Stimulated activated CD4-positive, alpha-beta T cell treated with anti-CD3 and anti-CD28 coated beads, Interleukin-4, amount 100 ng/mL, for 48 hours (primary cell): Measurements from ENCODE around the gene GCNA.

Source experiments
- DNase-seq, 2 donors: peaks; one replicate each; pipeline ENCODE4 v3.0.0-alpha.2; 2020; ENCODE audit warnings: low read depth in 2 of 2

Gene GCNA

DNA sequence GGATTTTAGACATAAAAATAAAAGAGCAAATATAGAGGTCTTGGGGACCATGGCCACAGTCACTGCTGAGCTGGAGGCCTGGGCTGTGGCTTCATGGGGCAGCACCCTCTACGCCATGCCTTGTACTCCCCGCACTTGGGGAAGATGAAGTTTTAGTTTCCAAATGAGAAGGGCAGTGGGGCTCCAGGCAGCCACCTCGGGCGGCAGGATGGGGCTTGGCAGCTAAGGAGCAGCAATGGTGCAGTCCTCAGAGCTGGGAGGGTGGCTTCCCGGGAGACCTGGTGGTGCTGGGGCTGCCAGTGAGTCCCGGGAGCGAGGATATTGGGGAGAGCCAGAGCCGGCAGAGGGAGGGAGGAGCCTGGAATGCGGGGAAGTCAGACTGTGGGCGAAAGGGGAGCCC is 37.7 kb downstream of the GCNA start:
- DNase-seq = no peak

DNA sequence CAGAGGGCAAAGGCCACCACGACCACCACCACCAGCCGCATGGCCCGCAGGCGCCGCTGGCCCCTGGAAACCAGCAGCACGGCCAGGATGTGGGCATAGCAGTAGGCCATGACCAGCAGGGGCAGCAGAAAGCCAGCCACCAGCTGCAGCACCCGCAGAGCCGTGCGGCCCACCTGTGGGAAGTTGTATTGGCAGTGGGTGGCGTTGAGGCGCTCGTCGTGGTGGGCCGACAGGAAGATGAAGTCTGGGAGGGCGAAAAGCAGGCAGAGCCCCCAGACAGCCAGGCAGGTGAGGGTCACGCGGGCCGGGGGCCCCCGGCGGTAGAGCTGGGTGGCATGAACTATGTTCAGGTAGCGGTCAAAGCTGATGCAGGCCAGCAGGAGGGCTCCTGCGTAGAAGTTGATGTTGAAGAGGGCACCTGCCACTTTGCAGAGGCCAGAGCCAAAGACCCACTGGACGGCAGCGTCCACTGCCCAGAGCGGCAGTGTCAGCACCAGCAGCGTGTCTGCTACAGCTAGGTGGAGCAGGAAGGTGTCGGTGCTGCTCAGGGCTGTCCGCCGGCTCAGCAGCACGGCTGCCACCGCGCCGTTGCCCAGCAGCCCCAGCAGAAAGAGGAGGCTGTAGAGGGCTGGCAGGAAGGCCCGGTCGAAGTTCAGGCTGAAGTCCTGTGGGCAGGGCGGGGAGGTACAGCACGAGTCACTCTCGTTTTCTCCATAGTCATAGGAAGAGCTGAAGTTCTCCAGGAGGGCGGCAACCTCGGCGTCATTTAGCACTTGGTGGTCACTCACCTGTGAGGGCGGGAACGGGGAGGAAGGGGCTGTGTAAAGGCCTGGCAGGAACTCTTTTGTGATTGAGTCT is 38.7 kb downstream of the GCNA start:
- DNase-seq = no peak

- DNase-seq = no peak
Measured at GRCh38 chrX:71617742-71618141, 39.5 kb downstream of the GCNA start.

GRCh38 chrX:71618303-71618721 is 40.1 kb downstream of the GCNA start, which contains the start of gene CXCR3:
Gene CXCR3 (minus strand): TSS chrX:71618511. CDS start chrX:71618449, 62 bp downstream.
- peak; percentile 45 to 67 for DNase-seq

GRCh38 chrX:71618787-71619186 is 40.5 kb downstream of the GCNA start:
- no peak for DNase-seq

- peak in 1 of 2 donors; percentile 56 for DNase-seq
Measured at GRCh38 chrX:71619193-71619592, 41.0 kb downstream of the GCNA start.

GRCh38 chrX:71619986-71620385 is 41.7 kb downstream of the GCNA start:
- no peak for DNase-seq

GRCh38 chrX:71621603-71622002 is 43.4 kb downstream of the GCNA start:
- DNase-seq = no peak

GRCh38 chrX:71622032-71622575 is 43.9 kb downstream of the GCNA start:
- DNase-seq = no peak

GRCh38 chrX:71622576-71623450 is 44.6 kb downstream of the GCNA start:
- peak; percentile 33 to 47 for DNase-seq

GRCh38 chrX:71623714-71624113 is 45.5 kb downstream of the GCNA start:
- no peak for DNase-seq

DNA sequence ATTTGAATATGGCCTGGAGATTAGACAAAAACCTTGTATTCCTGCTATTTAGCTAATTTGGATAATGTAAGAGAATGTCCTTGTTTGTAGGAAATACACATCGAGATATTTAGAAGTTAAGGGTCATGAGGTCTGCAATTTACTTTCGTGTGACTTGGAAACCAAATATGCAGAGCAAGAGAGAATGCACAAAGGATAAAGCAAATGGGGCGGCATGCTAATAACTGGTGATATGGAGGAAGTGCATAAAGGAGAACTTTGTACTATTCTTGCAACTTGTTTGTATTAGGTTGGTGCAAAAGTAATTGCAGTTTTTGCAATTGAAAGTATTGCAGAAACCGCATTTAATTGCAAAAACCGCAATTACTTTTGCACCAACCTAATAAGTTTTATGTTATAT is 47.2 kb downstream of the GCNA start:
- DNase-seq = no peak

DNA sequence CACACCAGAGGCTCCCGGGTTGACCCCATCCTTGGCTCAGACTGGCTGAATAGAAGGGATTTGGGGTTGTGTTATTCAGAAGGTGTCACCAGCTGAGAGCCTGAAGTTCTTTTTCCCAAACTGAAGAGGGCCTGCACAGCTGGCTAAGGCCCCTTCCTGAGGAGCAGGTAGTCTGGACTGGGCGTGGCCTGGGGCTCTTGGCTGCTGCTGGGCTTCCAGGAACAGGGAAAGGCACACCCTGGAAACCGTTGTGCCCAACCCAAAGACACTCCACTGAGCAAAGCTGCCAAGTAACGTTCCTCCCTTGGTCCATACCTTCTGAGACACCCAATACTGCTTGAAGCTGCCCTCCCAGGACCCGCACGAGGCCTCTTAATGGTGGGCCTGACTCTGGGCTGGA is 48.3 kb downstream of the GCNA start:
- DNase-seq = no peak

DNA sequence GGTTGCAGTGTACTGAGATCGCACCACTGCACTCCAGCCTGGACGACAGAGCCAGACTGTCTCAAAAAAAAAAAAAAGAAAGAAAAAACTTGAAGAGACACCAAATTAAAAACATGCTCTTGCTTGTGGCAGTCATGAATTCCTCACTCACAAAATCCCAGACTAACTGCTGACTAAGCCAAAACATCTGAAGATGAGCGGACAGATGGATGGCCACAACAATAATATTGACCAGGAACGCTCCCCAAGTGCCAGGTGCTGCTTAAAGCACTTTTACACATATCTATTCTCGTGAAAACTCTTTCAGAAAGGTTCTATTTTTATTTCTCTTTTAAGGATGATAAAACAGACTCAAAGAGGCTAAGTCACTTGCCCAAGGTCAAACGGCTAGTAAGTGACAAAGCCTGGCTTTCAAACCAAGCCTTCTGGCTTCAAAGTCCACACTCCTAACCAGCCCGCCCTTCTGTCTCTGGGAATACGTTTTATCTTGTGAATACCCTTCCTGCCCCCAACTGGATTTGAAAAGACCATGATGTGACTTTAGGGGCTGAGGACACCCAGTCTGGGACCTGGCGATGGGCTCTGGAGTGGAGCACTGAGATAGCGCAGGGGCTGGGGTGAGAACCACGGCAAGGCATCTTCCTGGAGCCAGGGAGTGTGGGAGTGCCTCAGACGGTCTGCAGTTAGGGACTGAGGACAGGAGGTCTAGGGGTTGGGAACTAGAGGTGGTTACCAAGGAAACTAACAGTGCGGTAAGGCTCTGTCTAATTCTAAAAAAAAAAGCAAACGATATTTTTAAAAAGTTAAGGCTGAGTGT is 49.6 kb downstream of the GCNA start:
- DNase-seq = no peak

GRCh38 chrX:71629467-71629866 is 51.2 kb downstream of the GCNA start:
- DNase-seq = no peak

- no peak for DNase-seq
Measured at GRCh38 chrX:71632923-71633657, 54.9 kb downstream of the GCNA start.

- DNase-seq = no peak
Measured at GRCh38 chrX:71634366-71634765, 56.1 kb downstream of the GCNA start.

DNA sequence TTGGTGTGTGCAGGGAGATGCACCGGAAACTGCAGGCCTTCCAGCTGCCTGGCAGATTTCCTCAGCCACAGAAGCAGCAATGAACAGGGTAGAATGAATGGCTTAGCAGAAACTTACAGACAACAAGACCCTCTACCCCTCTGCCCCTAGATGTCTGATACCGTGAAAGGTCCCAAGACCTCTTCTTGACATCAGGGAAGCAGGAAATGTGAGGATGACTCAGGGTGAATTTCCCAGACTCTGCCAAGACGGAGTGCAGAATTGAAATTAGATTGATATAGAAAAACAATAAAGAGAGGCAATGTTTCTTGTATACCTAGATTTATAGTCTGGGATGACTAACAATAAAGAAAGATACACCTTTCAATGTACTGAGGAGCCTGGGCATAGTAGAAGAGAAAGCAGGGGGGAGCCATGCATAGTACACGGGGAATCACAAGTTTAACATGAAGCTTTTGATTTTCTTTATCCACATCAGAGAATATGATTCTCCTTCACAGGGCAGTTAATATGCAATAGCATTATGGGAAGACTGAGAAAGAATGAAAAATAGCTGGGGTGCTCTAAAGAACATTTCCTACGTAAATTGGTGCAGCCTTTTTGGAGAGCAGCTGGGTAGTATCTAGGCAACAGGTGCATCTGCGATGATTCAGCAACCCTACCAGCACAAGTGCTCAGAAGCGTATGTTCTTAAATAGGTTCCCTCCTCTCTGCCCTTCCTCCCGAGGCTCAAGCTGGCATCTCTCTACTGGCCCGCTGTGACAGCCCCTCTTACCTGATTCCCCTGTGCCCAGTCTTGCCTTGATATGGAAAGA is 58.4 kb downstream of the GCNA start:
- no peak for DNase-seq

DNA sequence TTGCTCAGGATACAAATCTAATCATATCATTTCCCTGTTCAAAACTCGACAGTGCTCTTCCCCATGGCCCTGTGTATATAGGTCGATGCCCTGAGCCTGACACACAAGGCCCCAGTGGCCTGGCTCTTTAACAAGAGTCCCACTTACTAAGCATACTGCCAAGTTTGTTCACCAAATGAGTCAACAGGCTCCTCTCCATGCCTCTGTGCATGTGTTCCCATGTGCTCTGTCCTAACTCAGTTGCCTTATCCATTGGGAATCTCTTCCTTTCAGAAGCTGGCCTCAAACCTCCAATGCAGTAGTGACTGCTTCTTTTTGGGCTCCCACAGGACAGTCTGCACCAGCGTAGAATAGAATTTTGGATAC is 59.0 kb downstream of the GCNA start:
- DNase-seq = no peak

DNA sequence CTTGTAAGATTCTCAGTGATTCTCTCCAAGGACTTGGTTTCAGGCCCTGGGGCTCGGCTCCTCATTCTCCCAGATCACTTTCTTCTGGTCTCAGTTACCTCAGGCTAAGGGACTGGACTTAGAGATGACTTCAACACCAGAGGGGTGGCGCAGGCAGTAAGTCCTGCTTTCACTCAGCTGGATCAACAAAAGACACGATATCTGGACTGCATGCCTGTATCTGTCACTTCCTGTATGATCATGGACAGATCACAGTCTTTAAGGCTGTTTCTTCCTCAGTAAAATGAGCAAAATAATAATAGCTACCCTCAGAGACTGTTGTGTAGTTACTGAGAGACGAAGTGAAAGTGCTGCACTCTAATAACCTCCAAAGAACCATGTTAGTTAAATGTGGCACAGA is 59.6 kb downstream of the GCNA start:
- no peak for DNase-seq
